LNCaP clone FGC (cell line): ENCODE data around the gene SAYSD1.

Experiments
- DNase-seq: peaks from one replicate; pipeline ENCODE4 v3.0.0-alpha.2; 2011; ENCODE audit warnings: low read depth
- H3K4me3 ChIP-seq: 2 replicates; pipeline ENCODE4 v1.5.1; 2011; ENCODE audit warnings: mild to moderate bottlenecking, low read depth, low read length, control low read depth
- CTCF ChIP-seq: IDR thresholded peaks from 2 replicates; pipeline ENCODE4 v1.5.1; 2012; ENCODE audit warnings: mild to moderate bottlenecking; ENCODE audit not compliant: control insufficient read depth, insufficient read depth; ENCODE audit errors: extremely low read depth

The SAYSD1 gene

GRCh38 chr6:39057251-39058155, 57.5 kb downstream of the SAYSD1 start:
- TF ChIP-seq CTCF: no peak
- no peak for DNase-seq
- no peak overlapping the region for H3K4me3 ChIP-seq

DNA sequence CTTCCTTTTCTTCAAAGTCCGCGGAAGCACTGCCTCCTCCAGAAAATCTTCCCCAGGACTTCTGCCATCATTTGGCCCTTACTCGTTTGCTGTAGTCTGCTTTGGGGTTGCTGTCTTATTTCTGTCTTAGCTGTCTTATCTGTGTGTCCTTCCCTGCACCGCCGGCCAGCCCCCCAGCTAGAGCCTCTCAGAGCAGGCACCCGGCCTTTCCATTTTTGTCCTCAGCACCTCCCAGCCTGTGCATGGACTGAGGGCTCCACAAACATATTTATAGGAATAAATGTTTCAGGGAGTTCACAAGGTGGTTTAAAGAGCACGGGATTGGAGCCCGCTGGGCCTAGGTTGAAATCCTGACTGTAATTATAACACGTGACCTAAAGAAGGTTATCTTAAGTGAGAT, 58.3 kb downstream of the SAYSD1 start:
- no peak for TF ChIP-seq CTCF
- no peak for DNase-seq
- no peak overlapping the region for H3K4me3 ChIP-seq

DNA sequence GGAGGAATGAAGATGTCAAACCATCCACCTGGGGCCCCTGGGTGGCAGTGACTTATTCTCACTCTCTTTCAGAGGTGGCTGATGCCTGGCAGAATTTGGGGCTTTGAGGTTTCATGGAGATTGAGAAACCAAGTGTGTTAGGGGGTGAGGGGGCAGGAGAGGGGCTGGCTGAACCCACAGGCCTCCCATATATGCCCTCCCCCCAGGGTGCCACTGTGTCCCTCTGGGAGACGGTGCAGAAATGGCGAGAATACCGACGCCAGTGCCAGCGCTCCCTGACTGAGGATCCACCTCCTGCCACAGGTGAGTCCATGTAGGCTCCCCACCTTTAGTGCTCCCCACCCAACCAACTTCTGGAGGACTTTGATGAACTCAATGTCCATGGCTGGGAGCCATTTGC, 58.8 kb downstream of the SAYSD1 start:
- no peak for TF ChIP-seq CTCF
- no peak overlapping the region for H3K4me3 ChIP-seq
- no peak for DNase-seq

- no peak overlapping the region for H3K4me3 ChIP-seq
- DNase-seq: no peak
- TF ChIP-seq CTCF: no peak
Measured at GRCh38 chr6:39055661-39056060, 59.3 kb downstream of the SAYSD1 start.

DNA sequence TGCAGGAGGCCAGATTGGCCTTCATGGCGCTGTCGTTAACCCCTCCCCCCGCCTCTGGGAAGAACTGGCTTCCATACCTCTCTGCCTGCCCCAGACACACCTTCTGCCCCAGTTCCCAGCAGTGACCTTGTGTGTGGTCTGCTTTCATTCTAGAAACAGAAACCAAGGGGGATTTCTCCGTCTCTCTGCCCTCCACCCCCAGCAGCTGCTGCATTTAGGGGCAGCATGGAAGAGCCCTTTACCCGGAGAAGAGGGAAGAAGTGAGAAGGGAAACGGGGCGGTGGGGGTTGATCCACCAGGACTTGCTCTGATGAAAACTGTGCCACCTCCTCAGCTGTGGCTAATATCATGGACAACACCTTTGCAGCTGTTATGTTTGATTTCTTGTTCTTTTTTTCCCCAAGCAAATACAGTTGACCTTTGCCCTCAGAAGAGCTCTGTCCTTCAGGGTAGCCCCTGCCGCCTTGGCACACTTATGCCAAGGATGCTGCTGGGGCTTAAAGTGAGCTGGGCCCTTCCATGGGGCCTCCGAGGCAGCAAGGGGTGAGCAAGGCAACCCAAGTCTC, 60.3 kb downstream of the SAYSD1 start:
- no peak for TF ChIP-seq CTCF
- H3K4me3 ChIP-seq: no peak overlapping the region
- DNase-seq: no peak
